ENCODE results near the gene KCNAB1.
"Not testable (repeated sequence)": the region's sequence is repeated elsewhere in the genome, so short reads cannot be mapped to it uniquely, and the experiment has no call there.

KCNAB1 gene

DNA sequence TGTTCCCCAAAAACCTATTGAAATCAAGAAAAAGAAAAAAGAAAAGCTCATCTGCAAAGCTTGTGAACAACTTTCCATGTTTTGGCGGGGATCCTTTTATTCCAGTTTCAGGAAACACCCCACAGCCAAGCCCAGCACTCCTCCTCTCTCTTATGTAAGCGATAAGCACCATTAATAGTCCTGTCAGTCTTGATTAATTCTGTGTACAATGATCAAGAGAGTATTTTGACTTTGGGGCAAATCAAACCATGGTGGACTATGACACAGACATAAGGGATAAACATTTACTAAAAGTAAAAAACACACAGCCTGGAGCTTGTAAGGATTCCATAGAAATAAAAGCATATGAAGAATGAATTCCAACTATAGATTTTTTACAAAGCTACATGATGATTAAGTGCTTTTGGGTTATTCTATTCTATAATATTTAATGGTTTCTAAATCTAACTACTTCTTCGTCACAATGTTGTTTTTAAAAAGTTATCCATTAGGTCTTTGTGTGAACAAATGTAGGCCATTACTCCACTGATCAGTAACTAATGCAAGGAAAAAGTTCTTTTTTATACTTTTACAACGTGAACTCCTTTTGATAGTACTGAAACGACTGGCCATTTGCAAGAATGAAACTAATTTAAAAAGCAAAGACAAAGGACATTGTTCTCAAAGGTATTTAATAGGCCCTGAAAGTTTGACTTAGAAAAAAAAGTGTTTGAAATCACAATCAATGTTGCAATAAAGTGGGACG is 106.5 kb downstream of the KCNAB1 start:
- H3K27ac ChIP-seq (ENCODE audit: low read length): no peak overlapping the region
- H3K9me3 ChIP-seq (replicated peaks; ENCODE audit: insufficient read depth, low read length): no peaks in the 10 kb centered on the region
- no peak overlapping the region for H3K4me3 ChIP-seq (ENCODE audit: low read length)
- H3K79me2 ChIP-seq (ENCODE audit: low read length): no peaks in the 10 kb centered on the region
- no peak for TF ChIP-seq EZH2 (optimal IDR thresholded peaks at IDR 0.05; ENCODE audit: low read depth, low read length)
- no peak for TF ChIP-seq EZH2phosphoT487 (IDR thresholded peaks at IDR 0.05; ENCODE audit: low read length)
- TF ChIP-seq, protein P1, sequence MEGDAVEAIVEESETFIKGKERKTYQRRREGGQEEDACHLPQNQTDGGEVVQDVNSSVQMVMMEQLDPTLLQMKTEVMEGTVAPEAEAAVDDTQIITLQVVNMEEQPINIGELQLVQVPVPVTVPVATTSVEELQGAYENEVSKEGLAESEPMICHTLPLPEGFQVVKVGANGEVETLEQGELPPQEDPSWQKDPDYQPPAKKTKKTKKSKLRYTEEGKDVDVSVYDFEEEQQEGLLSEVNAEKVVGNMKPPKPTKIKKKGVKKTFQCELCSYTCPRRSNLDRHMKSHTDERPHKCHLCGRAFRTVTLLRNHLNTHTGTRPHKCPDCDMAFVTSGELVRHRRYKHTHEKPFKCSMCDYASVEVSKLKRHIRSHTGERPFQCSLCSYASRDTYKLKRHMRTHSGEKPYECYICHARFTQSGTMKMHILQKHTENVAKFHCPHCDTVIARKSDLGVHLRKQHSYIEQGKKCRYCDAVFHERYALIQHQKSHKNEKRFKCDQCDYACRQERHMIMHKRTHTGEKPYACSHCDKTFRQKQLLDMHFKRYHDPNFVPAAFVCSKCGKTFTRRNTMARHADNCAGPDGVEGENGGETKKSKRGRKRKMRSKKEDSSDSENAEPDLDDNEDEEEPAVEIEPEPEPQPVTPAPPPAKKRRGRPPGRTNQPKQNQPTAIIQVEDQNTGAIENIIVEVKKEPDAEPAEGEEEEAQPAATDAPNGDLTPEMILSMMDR (IDR thresholded peaks at IDR 0.05; ENCODE audit: low read length): no peak
- H3F3A ChIP-seq (ENCODE audit: insufficient read depth, low read length): no peaks in the 10 kb centered on the region
- H3K9me2 ChIP-seq (replicated peaks; ENCODE audit: insufficient read depth, low read length): no peaks in the 10 kb centered on the region
- no peak overlapping the region for H2AFZ ChIP-seq (ENCODE audit: low read length)
- DNase-seq: no peak
- H3K27me3 ChIP-seq (replicated peaks; ENCODE audit: insufficient read depth, low read length): no peaks in the 10 kb centered on the region
- no peak overlapping the region for H3K9ac ChIP-seq (ENCODE audit: low read length)
- no peaks in the 10 kb centered on the region for H4K20me1 ChIP-seq (ENCODE audit: insufficient read depth, low read length)
- no peaks in the 10 kb centered on the region for H3K4me1 ChIP-seq (ENCODE audit: low read length)
- H3K4me2 ChIP-seq (ENCODE audit: low read depth, low read length): no peak overlapping the region
- no peaks in the 10 kb centered on the region for H3K36me3 ChIP-seq (replicated peaks; ENCODE audit: insufficient read depth, low read length)

DNA sequence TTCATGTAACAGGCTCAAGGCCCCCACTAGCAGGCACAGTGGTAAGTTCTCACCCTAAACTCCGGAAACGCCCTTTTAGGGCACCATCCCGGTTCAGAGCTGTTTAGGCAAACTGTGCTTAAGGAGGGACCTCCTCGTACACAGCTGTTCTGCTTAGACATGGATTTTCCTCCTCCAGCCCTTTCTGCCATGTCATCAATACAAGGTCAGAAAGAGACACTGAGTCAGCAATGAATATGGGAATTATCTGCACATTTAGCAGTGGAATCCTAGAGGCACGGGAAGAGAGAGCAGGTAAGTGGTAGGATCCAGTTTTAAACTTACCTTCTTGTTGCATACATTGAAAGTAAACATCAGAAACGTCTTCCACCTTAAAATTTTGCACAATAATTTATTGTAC is 107.3 kb downstream of the KCNAB1 start:
- no peaks in the 10 kb centered on the region for H3K9me3 ChIP-seq (replicated peaks; ENCODE audit: insufficient read depth, low read length)
- H3K4me2 ChIP-seq (ENCODE audit: low read depth, low read length): no peak overlapping the region
- H3K27ac ChIP-seq (ENCODE audit: low read length): no peak overlapping the region
- no peaks in the 10 kb centered on the region for H3F3A ChIP-seq (ENCODE audit: insufficient read depth, low read length)
- no peaks in the 10 kb centered on the region for H3K36me3 ChIP-seq (replicated peaks; ENCODE audit: insufficient read depth, low read length)
- TF ChIP-seq EZH2phosphoT487 (IDR thresholded peaks at IDR 0.05; ENCODE audit: low read length) (no peak), EZH2 (optimal IDR thresholded peaks at IDR 0.05; ENCODE audit: low read depth, low read length) (no peak)
- TF ChIP-seq, protein P1 (IDR thresholded peaks at IDR 0.05; ENCODE audit: low read length): no peak
- no peak for DNase-seq
- H4K20me1 ChIP-seq (ENCODE audit: insufficient read depth, low read length): no peaks in the 10 kb centered on the region
- no peaks in the 10 kb centered on the region for H3K79me2 ChIP-seq (ENCODE audit: low read length)
- no peaks in the 10 kb centered on the region for H3K27me3 ChIP-seq (replicated peaks; ENCODE audit: insufficient read depth, low read length)
- H3K4me1 ChIP-seq (ENCODE audit: low read length): no peaks in the 10 kb centered on the region
- no peaks in the 10 kb centered on the region for H3K9me2 ChIP-seq (replicated peaks; ENCODE audit: insufficient read depth, low read length)
- H2AFZ ChIP-seq (ENCODE audit: low read length): no peak overlapping the region
- H3K9ac ChIP-seq (ENCODE audit: low read length): no peak overlapping the region
- no peak overlapping the region for H3K4me3 ChIP-seq (ENCODE audit: low read length)

DNA sequence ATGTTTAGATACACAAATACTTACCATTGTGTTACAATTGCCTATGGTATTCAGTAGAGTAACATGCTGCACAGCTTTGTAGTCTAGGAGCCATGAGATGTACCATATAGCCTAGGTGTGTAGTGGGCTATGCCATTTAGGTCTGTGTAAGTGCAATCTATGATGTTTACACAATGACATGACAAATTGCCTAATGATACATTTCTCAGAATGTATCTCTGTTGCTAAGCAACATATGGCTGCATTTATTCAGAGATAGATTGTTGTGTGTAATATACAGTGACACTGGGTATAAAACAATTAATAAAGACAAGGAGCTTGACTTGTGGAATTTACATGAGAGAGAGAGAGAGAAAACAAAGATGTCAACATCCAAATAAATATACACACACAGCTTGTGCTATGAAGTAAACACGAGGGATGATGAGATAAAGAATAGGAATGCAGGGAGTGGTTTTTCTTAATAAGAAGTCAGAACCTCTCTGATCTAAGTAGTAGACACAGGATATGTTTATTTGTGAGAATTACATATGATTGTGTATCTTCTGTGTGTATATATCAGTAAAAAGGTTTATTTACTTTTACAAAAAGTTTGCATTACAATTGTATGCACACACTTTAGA is 110.0 kb downstream of the KCNAB1 start:
- no peaks in the 10 kb centered on the region for H3K9me3 ChIP-seq (replicated peaks; ENCODE audit: insufficient read depth, low read length)
- no peaks in the 10 kb centered on the region for H3K9me2 ChIP-seq (replicated peaks; ENCODE audit: insufficient read depth, low read length)
- H3K36me3 ChIP-seq (replicated peaks; ENCODE audit: insufficient read depth, low read length): no peaks in the 10 kb centered on the region
- no peak overlapping the region for H3K9ac ChIP-seq (ENCODE audit: low read length)
- no peak overlapping the region for H3K4me2 ChIP-seq (ENCODE audit: low read depth, low read length)
- no peak overlapping the region for H3K4me3 ChIP-seq (ENCODE audit: low read length)
- H3K79me2 ChIP-seq (ENCODE audit: low read length): no peaks in the 10 kb centered on the region
- no peak overlapping the region for H2AFZ ChIP-seq (ENCODE audit: low read length)
- no peaks in the 10 kb centered on the region for H3K4me1 ChIP-seq (ENCODE audit: low read length)
- H4K20me1 ChIP-seq (ENCODE audit: insufficient read depth, low read length): no peaks in the 10 kb centered on the region
- no peaks in the 10 kb centered on the region for H3F3A ChIP-seq (ENCODE audit: insufficient read depth, low read length)
- DNase-seq: no peak
- TF ChIP-seq EZH2phosphoT487 (IDR thresholded peaks at IDR 0.05; ENCODE audit: low read length): no peak
- TF ChIP-seq EZH2 (optimal IDR thresholded peaks at IDR 0.05; ENCODE audit: low read depth, low read length): no peak
- TF ChIP-seq, protein P1 (IDR thresholded peaks at IDR 0.05; ENCODE audit: low read length): no peak
- H3K27me3 ChIP-seq (replicated peaks; ENCODE audit: insufficient read depth, low read length): no peaks in the 10 kb centered on the region
- H3K27ac ChIP-seq (ENCODE audit: low read length): no peak overlapping the region

DNA sequence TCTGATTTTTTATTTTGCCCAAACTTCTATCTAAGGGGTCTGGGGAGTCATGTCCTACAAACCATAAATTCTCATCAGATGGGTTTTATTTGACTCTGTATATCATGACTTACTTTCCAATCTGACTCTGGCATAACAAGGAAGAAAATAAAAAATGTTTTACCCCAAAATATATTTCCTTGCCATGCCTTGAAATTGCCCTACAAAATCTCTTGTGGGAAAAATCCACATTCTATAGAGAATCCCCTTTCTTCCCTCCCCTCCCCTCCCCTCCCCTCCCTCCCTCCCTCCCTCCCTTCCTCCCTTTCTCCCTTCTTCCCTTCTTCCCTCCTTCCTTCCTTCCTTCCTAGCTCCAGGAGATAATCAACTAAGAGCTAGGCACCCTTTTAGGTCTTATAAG is 110.8 kb downstream of the KCNAB1 start:
- H3K79me2 ChIP-seq (ENCODE audit: low read length); H3K27ac ChIP-seq (ENCODE audit: low read length); H3K36me3 ChIP-seq (replicated peaks; ENCODE audit: insufficient read depth, low read length); H3K9me3 ChIP-seq (replicated peaks; ENCODE audit: insufficient read depth, low read length); H2AFZ ChIP-seq (ENCODE audit: low read length); H3K4me3 ChIP-seq (ENCODE audit: low read length); H3K9me2 ChIP-seq (replicated peaks; ENCODE audit: insufficient read depth, low read length); DNase-seq; H4K20me1 ChIP-seq (ENCODE audit: insufficient read depth, low read length); H3K9ac ChIP-seq (ENCODE audit: low read length); H3K4me2 ChIP-seq (ENCODE audit: low read depth, low read length); H3K27me3 ChIP-seq (replicated peaks; ENCODE audit: insufficient read depth, low read length); H3F3A ChIP-seq (ENCODE audit: insufficient read depth, low read length); H3K4me1 ChIP-seq (ENCODE audit: low read length): not testable (repeated sequence)
